CD4-positive, alpha-beta T cell treated with Interleukin-15 for 1 hour (primary cell): ENCODE measurements around the gene ZNF282.
"Not testable (repeated sequence)": the region's sequence is repeated elsewhere in the genome, so short reads cannot be mapped to it uniquely, and the experiment has no call there.

Experiments used
- DNase-seq: peaks from one replicate; pipeline ENCODE4 v3.0.0-alpha.2; 2020

Gene ZNF282

GRCh38 chr7:149261316-149261828 is 66.0 kb downstream of the ZNF282 start:
- no peak for DNase-seq

- peak; percentile 87 for DNase-seq
Observed at GRCh38 chr7:149261829-149262617, 66.7 kb downstream of the ZNF282 start, which contains the start of gene ZNF783. TSS of gene ZNF783 (plus strand) at chr7:149262196. CDS start at chr7:149262334, 138 bp downstream.

GRCh38 chr7:149266451-149266850 is 71.1 kb downstream of the ZNF282 start:
- DNase-seq, result no peak

- no peak for DNase-seq
Observed at GRCh38 chr7:149267733-149268132, 72.4 kb downstream of the ZNF282 start.

GRCh38 chr7:149274424-149274823 is 79.1 kb downstream of the ZNF282 start:
- DNase-seq, result not testable (repeated sequence)
